TTC549 (cell line): Measurements from ENCODE around the gene KRT9.
"Not testable (repeated sequence)": the region's sequence is repeated elsewhere in the genome, so short reads cannot be mapped to it uniquely, and the experiment has no call there.

Source experiments
- FAIRE-seq: peaks from 2 replicates; lab custom pipeline; 2012; peaks lifted over from hg19 to GRCh38; lab: Jason Lieb, UNC

KRT9 gene

DNA sequence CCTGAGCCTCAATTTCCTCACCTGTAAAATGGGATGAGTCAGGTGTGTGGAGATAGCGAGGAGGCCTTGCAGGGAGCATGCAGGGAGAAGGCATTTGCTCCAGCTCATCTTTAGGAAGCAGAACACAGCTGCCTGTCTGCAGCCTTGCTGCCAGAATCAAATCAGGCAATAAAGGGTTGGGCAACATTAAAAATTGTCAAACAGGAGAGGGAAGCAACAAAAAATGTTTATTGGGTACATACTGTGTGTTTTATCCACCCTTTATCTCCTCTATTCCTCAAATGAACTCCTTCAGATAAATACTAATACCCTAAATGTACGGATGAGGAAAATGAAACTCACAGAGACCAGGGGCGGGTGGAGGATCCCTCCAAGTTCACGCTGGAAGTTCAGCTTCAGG is 28.5 kb upstream of the KRT9 start:
- FAIRE-seq = no peak

DNA sequence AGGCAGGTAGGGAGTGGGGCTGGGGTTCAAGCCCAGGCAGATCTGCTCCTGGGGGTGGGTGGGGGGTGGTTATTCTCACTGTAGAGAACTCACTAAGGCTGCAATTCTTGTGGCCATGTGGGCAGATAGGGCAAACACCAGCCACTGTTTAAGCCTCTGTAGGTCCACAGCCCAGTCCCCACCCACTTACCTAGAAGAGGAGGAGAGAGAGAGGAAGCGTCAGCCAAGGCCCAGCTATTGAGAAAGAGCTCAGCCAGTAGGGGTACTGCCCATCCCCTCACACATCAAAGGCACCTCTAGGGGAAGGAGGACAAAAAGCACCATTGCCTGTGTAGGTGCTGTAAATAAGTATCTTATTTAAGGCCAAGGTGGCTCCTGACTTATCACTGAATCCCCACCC is 27.8 kb upstream of the KRT9 start:
- no peak for FAIRE-seq

DNA sequence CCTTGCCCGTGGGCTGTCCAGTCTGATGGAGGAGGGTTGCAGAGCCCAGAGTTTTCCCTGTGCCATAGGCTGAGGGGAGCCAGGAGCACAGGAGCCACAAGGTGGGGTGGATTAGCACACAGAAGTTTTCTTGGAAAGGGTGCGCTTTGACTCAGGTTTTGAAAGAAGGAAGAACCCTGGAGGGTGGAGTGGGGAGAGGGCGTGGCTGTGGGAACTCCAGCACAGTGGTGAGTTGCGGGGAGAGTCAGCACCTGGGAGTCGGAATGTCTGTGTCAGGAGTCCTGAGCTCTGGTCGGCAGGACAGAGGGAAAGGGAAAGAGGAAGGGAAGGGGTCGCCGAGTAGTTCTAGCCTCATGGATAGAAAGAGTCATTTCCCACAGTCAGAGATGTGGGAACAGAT is 23.7 kb upstream of the KRT9 start:
- no peak for FAIRE-seq

DNA sequence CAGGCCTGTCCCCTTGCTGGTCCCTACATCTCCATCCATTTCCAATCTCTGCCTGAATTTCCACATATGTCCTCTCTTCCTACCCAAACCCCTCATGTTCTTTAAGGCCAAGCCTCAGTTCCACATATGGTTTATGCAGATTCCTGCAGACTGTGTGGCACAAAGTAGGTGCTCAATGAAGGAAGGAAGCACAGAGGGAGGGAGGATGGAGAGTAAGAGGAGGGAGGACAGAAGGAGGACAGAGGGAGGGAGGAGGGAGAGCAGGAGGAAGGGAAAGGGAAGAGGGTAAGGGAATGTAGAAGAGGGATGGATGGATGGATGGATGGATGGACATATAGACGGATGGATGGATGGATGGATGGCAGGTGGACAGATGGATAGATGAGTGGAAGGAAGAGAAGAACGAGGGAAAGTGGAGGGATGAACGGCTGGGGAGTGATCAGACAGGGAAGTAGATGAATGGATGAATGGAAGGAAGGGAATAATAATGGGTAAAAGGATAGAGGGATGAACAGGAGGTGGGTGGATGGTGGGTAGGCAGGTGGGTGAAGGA is 22.6 kb upstream of the KRT9 start:
- no peak for FAIRE-seq

DNA sequence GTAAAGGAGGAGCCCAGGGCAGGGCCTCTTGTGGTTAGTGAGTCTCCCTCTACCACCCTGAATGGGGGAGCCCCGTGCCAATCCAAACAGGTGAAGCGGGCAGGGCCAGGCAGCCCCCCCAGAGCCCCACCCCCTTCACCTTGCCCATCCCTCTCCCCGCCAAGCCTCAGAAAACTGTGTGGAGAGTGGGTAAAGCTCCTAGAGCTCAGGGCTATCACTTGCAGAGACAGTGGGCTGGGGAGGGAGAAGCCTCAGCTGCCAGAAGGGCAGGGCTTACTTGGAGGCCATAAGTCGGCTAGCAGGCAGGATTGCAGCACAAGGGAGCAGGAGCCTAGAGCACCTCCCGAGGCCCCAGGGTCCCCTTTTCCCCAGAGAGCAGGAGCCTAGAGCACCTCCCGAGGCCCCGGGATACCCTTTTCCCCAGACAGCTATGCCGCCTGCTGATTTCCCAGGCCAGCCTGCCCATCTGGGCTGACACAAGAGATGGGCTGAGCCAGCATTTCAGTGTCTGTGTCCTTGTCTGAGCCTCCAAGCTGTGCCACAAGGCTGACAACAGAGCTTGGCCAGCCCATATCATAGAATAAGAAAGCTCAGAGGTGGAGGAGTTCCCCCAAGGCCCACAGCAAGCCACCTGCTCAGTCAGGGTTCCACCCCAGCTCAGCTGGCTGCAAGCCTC is 21.6 kb upstream of the KRT9 start:
- no peak for FAIRE-seq

DNA sequence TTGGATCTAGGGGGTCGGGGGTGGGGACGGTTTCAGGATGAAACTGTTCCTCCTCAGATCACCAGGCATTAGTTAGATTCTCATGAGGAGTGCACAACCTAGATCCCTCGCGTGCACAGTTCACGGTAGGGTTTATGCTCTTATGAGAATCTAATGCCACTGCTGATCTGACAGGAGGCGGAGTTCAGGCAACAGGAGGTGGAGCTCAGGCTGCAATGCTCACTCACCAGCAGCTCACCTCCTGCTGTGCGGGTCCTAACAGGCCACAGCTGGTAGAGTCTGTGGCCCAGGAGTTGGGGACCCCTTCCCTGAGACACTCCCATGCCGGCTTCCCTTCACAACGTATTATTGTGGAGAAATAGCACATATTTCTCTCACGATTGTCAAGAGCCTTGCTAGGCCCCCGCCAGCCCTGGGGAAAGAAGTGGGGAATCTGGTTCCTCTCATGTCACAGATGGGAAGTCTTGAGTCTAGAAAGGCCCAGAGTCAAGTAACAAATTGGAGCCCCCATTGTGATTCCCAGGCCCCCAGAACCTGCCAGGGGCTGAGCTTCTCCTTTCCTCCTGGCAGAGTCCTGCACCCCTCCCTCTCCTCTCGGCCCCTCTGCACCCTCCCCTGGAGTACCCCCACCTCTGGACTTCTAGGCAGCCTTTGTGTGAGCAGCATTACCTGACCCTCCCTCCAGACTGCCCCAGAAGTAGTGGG is 20.9 kb upstream of the KRT9 start:
- FAIRE-seq = no peak

DNA sequence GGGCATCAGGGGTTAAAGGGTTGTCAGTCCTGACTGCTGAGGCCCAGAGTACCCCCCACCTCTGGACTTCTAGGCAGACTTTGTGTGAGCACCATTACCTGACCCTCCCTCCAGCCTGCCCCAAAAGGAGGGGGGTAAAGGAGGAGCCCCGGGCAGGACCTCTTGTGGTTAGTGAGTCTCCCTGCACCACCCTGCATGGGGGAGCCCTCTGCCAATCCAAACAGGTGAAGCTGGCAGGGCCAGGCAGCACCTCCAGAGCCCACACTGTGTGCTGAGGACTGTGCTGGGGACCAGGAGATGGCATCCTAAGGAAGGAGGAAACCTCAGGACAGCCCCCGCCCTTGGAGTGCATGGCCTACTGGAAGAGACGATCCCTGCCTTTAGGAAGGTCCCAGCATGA is 17.4 kb upstream of the KRT9 start:
- no peak for FAIRE-seq

DNA sequence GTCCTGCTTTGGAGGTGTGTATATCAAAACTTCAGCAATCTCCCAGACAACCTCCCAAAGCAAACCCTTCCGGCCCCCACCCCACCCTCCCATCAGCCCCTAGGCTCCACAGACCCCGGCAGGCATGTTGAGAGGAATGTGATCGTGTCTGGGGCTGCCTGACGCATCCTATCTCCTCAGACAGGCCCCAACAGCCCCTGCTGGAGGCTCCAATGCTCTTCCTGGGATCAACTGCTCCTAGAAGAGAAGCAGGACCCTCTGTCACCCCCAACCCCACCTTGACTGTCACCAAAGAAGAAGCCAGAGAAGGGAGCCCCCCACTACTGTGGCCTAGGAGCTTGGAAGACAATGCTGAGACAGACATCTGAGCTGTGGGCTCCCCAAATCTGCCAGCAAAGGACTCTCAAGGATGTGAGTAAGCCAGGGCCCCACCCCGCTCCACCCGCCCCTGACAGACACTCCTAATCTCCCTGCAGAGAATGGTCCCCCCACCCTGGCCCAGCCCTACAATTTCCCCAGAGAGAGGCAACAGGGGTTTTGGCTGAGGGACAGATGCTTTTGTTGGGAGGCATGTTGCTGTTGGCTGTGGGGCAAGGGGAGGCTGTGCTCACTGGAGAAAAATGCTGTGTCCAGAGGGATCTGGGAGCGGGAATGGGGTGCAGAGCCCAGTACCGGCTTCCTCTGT is 16.4 kb upstream of the KRT9 start:
- no peak for FAIRE-seq

DNA sequence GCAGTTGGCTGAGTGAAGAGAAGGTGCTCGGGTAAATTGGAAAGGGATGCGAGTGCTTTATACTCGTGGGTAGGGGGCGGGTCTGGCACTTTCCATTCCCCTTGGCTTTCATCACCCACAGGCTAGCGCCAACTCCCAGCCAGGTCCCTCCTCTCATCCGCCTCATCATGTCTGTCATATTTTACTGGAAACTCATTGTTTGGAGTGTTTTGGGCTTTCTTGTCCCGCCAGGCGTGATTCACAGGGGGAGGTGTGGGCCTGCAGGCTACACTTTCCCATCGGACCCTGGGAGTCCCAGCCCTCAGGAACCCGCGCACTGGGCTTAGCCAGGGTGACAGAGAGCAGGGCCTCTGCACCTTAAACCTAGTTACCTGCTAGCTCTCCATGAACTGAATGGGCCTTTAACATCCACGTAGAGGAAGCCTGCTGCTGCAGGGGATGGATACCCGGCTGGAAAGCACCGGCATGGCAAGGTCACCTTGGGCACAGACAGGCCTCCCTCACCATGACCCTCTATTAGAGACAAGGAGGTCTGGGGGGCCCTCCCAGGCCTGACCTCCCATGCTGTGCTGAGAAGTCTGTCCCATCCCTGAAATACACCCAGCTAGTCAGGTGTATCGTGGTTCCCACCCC is 15.1 kb upstream of the KRT9 start, which contains the start of gene KRT14:
Gene KRT14, minus strand, starts transcription at position 33 of the 633 bp plus-strand sequence. CDS start 61 bp downstream, outside the sequence.
- FAIRE-seq = no peak

DNA sequence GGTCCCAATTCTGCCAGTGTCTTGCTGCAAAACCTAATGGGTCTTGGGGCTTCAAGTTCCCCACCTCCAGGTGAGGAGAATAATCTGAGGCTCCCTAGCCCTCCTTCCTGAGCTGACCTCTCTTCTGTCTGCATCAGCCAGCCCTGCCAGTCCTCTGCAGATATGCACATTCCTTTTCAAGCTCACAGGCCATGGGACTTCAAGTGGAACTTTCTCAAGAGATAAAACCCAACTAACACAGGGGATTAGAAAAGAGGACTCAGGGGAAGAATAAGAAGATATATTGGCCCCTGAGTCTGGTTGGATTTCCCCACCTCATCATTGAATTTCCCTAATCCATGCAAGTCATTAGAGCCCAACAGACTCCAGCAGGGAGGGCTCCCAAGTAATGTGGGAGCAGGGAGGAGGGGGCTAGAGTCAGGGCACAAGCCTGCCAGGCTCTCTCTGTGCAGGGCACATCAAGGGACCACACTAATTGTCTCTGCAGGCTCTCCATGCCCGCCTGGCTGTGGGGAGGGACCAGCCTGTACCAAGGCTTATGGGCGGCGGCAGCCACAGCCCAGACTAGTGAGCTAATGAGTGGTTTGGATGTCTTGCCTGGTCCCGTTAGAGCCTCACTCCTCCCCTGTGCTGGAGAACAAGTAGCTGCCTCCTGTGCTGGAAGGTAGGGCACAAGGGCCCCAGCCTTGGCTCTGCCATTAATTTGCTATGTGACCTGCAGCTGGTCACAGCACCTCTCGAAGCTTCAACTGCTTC is 13.6 kb upstream of the KRT9 start:
- no peak for FAIRE-seq

DNA sequence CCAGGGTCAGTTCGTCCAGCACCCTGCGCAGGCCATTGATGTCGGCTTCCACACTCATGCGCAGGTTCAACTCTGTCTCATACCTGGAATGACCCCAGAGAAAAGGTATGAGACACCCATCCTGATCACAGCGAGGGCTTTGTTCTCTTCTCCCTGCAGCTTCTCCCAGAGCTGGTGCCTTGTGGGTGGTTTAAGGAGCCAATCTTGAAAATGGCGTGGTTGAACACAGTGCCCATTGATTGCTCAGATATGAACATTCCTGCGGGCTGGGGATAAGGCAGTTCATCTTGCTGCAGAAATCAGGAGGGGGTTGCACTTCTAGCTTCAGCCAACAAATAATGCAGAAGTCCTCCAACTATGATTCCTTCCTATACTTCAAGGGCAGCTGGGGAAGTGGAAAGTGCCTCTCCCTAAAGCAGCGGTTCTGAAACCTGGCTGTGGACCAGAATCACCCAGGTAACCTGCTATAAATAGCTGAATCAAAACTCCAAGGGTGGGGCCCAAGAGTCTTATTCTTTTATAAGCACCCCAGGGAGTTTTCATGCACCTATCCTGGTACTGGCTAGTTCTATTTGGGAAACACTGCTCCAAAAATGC is 12.6 kb upstream of the KRT9 start:
- FAIRE-seq = not testable (repeated sequence)

DNA sequence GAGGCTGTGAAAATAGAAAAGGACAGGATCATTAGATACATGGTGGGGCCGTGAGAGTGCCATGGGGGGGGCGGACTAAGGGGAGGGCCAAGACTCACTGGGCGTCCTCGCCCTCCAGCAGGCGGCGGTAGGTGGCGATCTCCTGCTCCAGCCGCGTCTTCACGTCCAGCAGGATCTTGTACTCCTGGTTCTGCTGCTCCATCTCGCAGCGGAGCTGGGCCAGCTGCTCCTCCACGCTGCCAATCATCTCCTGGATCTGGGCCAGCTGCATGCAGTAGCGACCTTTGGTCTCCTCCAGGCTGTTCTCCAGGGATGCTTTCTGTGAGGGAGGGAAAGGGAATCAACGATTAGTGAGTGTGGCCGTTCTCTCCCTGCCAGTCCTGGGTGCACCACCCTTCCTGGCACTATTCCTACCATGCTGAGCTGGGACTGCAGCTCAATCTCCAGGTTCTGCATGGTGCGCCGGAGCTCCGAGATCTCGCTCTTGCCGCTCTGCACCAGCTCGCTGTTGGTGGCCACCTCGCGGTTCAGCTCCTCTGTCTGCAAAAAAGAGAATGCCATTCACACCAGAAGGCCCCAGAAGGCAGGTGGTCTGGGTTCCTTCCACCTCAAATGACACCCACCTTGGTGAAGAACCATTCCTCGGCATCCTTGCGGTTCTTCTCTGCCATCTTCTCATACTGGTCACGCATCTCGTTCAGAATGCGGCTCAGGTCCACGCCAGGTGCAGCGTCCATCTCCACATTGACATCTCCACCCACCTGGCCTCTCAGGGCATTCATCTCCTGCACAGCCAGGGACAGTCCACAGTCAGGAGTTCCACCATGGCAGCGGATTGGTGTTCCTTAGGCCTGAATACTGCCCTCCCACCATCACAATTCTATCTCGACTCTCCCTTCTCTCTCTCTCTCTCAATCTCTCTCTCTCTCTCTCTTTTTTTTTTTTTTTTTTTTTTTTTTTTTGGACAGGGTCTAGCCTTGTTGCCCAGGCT is 11.6 kb upstream of the KRT9 start:
- FAIRE-seq = no peak

DNA sequence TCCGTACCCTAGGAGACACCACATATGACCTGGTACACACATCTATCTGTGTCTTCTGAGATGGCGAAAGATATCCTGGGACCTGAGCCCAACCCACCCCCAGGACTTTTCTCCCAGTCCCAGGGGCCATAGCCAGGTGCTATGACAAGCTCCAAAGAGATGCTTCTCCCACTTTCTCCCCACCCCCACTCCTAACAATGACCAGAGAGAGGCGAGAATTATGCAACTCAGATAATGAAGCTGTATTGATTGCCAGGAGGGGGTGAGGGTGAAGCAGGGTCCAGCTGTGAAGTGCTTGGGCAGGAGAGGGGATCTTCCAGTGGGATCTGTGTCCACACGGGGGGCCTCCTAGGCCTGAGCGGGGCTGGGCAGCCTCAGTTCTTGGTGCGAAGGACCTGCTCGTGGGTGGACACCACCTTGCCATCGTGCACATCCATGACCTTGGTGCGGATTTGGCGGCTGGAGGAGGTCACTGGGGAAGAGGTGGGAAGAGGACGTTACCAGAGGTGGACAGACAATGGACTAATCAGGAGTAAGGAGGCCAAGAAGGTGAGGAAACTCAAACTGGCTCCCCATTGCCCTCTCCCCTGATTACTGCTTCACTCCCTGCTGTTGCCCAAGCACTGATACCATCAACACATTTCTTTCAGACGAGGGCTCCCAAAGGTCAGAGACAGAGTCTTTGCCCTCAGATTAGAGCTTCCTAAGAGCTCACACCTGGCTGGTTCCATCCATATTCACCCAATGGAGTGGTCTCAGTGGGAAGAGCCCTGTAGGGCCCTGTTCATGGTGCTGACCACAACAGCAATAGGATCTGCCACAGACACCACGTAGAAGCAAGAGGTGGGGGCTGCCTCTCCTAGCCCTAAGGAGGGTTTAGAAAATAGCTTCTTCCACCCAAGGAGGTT is 10.5 kb upstream of the KRT9 start:
- FAIRE-seq = not testable (repeated sequence)

DNA sequence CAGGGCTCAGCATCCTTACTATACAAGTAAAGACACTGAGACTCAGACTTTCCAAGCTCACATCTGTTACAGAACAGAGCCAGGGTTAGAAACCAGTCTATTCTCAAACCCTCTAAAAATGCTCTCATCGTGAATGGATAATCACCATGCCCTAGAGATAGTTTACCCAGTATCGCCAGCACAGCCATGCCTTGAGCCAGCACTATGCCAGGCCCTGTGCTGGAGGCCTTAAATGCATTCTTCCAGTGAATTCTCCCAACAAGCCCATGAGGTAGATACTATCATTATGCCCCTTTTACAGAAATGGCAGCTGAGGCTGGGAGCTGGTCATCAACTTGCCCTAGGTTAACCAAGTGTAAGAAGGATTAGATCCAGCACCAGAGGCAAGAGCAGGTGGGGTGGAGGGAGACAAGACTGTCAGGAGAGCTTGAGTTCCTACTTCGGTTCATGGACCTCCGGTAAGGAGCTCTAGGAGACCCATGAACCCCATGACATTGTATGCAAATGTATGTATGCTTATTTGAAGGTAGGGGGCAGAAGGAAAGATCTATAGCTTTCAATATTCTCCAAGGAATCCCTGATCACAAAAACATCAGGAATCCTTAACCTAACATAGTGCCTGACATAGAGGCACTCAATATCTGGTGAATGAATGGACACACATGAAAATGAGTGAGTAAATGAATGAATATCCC is 9.7 kb upstream of the KRT9 start:
- FAIRE-seq = no peak

DNA sequence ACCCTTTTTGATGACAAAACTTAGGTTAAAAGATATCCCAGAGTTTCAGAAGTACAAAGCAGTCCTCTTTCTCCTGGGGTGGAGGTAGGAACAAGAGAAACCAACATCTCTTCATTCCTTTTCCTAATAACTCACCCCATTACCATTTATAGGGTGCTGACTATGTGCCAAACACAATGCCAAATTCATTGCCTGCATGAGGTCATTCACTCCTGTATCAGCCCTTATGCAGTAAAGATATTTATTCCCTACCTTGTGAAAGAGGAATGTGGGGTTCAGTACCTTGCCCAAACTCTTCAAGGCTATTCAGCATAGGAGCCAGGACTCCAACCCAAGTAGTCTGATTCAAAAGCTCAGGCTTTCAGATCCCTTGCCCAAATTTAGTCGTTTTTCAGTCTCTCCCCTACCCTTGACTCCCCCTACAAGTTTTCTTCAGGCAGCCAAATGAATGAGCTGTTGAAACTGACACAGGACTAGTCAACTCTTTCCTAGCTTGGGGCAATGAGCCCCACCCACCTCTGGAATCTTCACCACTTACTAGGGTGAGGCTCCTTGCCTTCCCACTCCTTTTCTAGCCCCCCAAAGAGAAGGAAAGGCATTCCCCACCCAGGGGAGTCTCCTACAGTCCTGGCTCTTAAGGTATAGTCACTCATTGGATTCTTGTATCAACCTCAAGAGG is 9.0 kb upstream of the KRT9 start:
- no peak for FAIRE-seq

DNA sequence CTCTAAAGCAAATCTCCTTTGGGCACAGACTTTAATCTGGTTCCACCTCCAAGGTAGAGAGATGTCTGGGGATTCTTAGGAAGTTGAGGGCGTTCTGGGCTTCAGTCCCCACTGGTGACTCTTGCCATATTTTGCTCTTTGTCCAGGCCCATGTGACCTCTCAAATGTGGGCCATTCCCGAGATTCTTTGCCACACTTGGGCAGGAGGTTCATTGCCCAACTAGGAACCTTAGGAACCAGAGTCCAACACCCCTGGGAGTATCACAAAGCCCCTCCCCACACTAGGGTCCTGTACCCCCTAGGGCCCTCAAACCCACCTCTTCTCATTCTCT is 8.4 kb upstream of the KRT9 start:
- FAIRE-seq = no peak

DNA sequence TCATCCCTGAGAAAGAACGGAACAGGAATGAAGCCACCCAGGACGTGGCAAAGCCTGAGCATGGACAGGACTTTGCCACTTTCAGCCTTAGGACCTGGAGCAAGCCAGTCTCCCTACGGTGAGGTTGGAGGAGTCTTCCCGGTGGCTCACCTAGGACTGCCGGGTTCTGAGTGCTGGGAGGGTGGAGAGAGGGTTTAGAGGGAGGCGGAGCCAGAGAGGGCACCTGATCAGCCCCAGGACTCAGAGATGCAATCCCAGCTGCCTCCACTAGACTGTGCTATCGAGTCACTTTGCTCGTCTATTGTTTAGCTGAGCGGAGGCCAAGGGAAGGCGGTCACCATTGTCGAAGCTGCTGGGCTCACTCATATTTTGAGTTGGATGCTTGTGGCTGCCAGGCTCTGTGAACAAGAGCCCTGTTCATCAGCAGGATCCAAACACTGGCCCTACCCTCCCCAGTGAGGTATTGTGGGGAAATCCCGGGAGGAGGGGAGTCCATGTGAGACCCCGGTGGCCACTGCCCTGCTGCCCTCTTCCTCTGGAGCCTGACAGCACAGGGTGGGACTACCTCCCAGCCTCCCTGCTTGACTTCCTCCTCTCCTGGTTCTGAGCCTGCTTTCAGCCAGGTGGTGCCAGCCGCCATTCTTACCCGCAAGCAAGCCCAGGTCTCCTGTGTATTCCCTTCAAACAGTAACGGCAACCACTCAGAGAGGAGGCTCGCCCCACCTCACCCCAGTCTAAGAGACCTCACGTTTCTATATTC is 7.8 kb upstream of the KRT9 start:
- no peak for FAIRE-seq
